Measurements from ENCODE around the gene ANK3.

ANK3 gene

DNA sequence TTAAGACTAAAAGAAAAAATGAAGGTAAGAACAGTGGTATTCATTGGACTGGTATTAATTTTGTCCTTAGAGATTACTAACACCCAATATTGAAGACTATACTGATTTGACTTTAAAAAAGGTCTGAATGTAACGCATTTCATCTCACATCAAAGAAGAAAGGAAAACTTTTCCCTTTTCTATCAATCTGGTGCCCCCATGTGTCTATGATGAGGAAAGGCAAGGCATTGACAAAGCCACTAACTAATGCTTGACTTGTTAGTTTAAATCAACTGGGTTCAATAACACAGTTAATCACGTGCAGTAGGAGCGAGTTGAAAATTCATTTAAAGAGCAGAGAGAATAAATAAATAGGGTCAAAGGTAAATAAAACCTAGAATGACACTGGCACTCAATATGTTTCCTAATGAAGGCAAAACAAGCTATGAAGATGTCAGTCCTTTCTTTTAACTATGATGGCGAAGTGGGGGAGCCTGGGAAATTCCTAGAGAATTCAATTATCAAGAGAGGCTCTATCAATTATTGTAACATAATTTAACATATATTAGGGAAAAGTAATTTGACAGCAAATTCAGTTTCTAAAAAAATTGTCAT, 180.9 kb downstream of the ANK3 start:
- no peak overlapping the region for H3K14ac ChIP-seq (ENCODE audit: low read length)
- H3K23ac ChIP-seq (ENCODE audit: low read length), result no peak overlapping the region
- H4K8ac ChIP-seq (ENCODE audit: low read depth, low read length), result no peak overlapping the region
- no peak overlapping the region for H2BK5ac ChIP-seq (ENCODE audit: low read depth, low read length, poor library complexity)
- no peaks in the 10 kb centered on the region for H3K9me3 ChIP-seq (ENCODE audit: insufficient read depth, low read depth, low read length)
- no peak overlapping the region for H2AFZ ChIP-seq (ENCODE audit: insufficient read depth, low read length, poor library complexity)
- H3K9ac ChIP-seq (ENCODE audit: low read length), result no peak overlapping the region
- H3K79me2 ChIP-seq (ENCODE audit: control insufficient read depth, insufficient read depth, low read length, poor library complexity), result no peaks in the 10 kb centered on the region
- no peak overlapping the region for H3K4ac ChIP-seq (ENCODE audit: low read depth, low read length)
- no peak overlapping the region for H3K27ac ChIP-seq (ENCODE audit: low read depth, low read length)
- no peaks in the 10 kb centered on the region for H3K27me3 ChIP-seq (ENCODE audit: insufficient read depth, low read length)
- no peaks in the 10 kb centered on the region for H3K36me3 ChIP-seq (ENCODE audit: control insufficient read depth in 1 of 2, insufficient read depth in 2 of 2, low read length in 2 of 2)
- no peak overlapping the region for H4K12ac ChIP-seq (ENCODE audit: low read depth, low read length)
- DNase-seq, result peak in 1 of 2 donors; percentile 74
- no peak overlapping the region for H2BK120ac ChIP-seq (ENCODE audit: insufficient read depth, low read length, poor library complexity)
- H3K4me2 ChIP-seq (ENCODE audit: low read length), result no peak overlapping the region
- H2AK5ac ChIP-seq (ENCODE audit: low read length), result no peak overlapping the region
- no peak overlapping the region for H3K18ac ChIP-seq (ENCODE audit: low read length)
- H3K4me1 ChIP-seq (ENCODE audit: control insufficient read depth in 1 of 2, insufficient read depth in 2 of 2, low read length in 2 of 2), result no peaks in the 10 kb centered on the region
- no CpG with 5 or more reads among the region's 4 CpGs for WGBS (ENCODE audit: extremely low coverage, insufficient coverage, insufficient read length)
- H2BK12ac ChIP-seq (ENCODE audit: low read length), result no peak overlapping the region
- no peak overlapping the region for H4K91ac ChIP-seq (ENCODE audit: low read depth, low read length)
- H3K79me1 ChIP-seq (ENCODE audit: low read length), result no peaks in the 10 kb centered on the region
- H3K4me3 ChIP-seq (ENCODE audit: low read depth, low read length), result no peak overlapping the region

DNA sequence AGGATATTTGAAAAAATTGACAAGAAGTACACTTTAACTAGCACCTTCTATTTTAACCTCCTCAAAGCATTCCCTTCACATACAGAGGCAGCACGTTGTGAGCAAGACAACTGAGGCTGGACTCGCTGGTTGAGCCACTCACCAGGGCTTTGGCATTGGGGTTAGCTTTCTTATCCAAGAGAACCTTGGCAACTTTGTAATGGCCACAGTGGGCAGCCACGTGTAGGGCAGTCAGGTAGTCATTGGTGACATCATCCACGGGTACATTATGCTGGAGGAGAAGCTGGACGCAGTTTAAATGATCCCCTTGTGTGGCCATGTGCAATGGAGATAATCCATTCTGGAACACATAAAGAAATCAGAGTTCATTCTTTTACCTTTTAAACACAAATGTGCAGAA, 181.8 kb downstream of the ANK3 start:
- no peak overlapping the region for H3K4me2 ChIP-seq (ENCODE audit: low read length)
- H3K79me2 ChIP-seq (ENCODE audit: control insufficient read depth, insufficient read depth, low read length, poor library complexity), result no peaks in the 10 kb centered on the region
- H3K79me1 ChIP-seq (ENCODE audit: low read length), result no peaks in the 10 kb centered on the region
- no peak overlapping the region for H4K8ac ChIP-seq (ENCODE audit: low read depth, low read length)
- no CpG with 5 or more reads among the region's 5 CpGs for WGBS (ENCODE audit: extremely low coverage, insufficient coverage, insufficient read length)
- H4K91ac ChIP-seq (ENCODE audit: low read depth, low read length), result peak overlapping the region; percentile 35
- peak overlapping the region; percentile 18 for H2AK5ac ChIP-seq (ENCODE audit: low read length)
- no peaks in the 10 kb centered on the region for H3K4me1 ChIP-seq (ENCODE audit: control insufficient read depth in 1 of 2, insufficient read depth in 2 of 2, low read length in 2 of 2)
- H3K36me3 ChIP-seq (ENCODE audit: control insufficient read depth in 1 of 2, insufficient read depth in 2 of 2, low read length in 2 of 2), result no peaks in the 10 kb centered on the region
- H3K4ac ChIP-seq (ENCODE audit: low read depth, low read length), result no peak overlapping the region
- H3K4me3 ChIP-seq (ENCODE audit: low read depth, low read length), result no peak overlapping the region
- no peak overlapping the region for H2BK5ac ChIP-seq (ENCODE audit: low read depth, low read length, poor library complexity)
- H3K9me3 ChIP-seq (ENCODE audit: insufficient read depth, low read depth, low read length), result no peaks in the 10 kb centered on the region
- no peak overlapping the region for H3K9ac ChIP-seq (ENCODE audit: low read length)
- H3K14ac ChIP-seq (ENCODE audit: low read length), result no peak overlapping the region
- H2BK12ac ChIP-seq (ENCODE audit: low read length), result peak overlapping the region; percentile 98
- no peak overlapping the region for H2BK120ac ChIP-seq (ENCODE audit: insufficient read depth, low read length, poor library complexity)
- DNase-seq, result no peak
- H3K23ac ChIP-seq (ENCODE audit: low read length), result no peak overlapping the region
- H3K27me3 ChIP-seq (ENCODE audit: insufficient read depth, low read length), result no peaks in the 10 kb centered on the region
- no peak overlapping the region for H2AFZ ChIP-seq (ENCODE audit: insufficient read depth, low read length, poor library complexity)
- no peak overlapping the region for H4K12ac ChIP-seq (ENCODE audit: low read depth, low read length)
- H3K18ac ChIP-seq (ENCODE audit: low read length), result no peak overlapping the region
- no peak overlapping the region for H3K27ac ChIP-seq (ENCODE audit: low read depth, low read length)

DNA sequence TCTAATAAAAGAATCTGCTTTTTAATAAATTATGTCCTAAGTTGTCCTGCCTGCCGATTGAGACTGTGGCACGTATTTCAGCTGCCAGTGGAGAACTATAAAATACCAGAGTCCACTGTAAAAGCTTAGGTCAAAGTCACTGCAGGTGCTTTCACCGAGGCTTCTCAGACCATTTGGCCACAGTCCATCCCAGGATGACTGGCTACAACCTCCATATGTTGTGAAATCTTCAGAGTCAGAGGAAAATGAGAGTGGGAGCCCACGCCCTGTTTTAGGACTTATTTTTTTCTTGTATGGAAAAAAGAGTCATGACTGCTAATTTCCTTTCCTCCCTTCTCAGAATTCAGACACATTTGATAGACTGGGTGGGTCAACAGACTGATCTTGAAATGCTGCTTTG, 182.9 kb downstream of the ANK3 start:
- Histone ChIP-seq H3K14ac (ENCODE audit: low read length) (no peak overlapping the region), H4K12ac (ENCODE audit: low read depth, low read length) (no peak overlapping the region), H3K23ac (ENCODE audit: low read length) (no peak overlapping the region), H2BK120ac (ENCODE audit: insufficient read depth, low read length, poor library complexity) (no peak overlapping the region), H2BK5ac (ENCODE audit: low read depth, low read length, poor library complexity) (no peak overlapping the region), H4K8ac (ENCODE audit: low read depth, low read length) (no peak overlapping the region), H3K18ac (ENCODE audit: low read length) (no peak overlapping the region), H2BK12ac (ENCODE audit: low read length) (peak overlapping the region; percentile 17), H3K27me3 (ENCODE audit: insufficient read depth, low read length) (no peaks in the 10 kb centered on the region), H3K4ac (ENCODE audit: low read depth, low read length) (no peak overlapping the region), H2AFZ (ENCODE audit: insufficient read depth, low read length, poor library complexity) (no peak overlapping the region), H3K79me1 (ENCODE audit: low read length) (no peaks in the 10 kb centered on the region), H4K91ac (ENCODE audit: low read depth, low read length) (no peak overlapping the region), H3K27ac (ENCODE audit: low read depth, low read length) (no peak overlapping the region), H3K4me3 (ENCODE audit: low read depth, low read length) (no peak overlapping the region), H2AK5ac (ENCODE audit: low read length) (no peak overlapping the region), H3K9me3 (ENCODE audit: insufficient read depth, low read depth, low read length) (no peaks in the 10 kb centered on the region), H3K36me3 (ENCODE audit: control insufficient read depth in 1 of 2, insufficient read depth in 2 of 2, low read length in 2 of 2) (no peaks in the 10 kb centered on the region), H3K9ac (ENCODE audit: low read length) (no peak overlapping the region), H3K4me1 (ENCODE audit: control insufficient read depth in 1 of 2, insufficient read depth in 2 of 2, low read length in 2 of 2) (no peaks in the 10 kb centered on the region), H3K4me2 (ENCODE audit: low read length) (no peak overlapping the region), H3K79me2 (ENCODE audit: control insufficient read depth, insufficient read depth, low read length, poor library complexity) (no peaks in the 10 kb centered on the region)
- no peak for DNase-seq
- WGBS (ENCODE audit: extremely low coverage, insufficient coverage, insufficient read length), result no CpG with 5 or more reads among the region's 4 CpGs

DNA sequence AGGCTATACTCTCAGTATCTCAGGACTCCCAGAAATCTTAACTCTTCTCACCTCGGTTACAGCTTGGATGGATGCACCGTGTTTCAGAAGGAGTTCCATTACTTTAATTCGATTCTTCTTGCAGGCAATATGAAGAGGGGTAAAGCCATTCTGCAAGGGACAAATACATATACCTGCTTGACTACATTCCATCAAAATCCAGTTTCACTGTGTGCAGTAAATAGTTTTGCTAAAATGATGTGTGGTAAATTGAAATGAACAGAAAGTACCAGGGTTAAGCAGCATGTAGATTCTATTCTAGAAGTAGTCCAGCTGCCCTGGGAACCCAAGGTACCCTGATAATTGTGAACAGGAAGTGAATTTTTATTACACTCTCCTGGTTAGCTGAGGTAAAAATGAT, 183.9 kb downstream of the ANK3 start:
- H3K4ac ChIP-seq (ENCODE audit: low read depth, low read length), result no peak overlapping the region
- WGBS (ENCODE audit: extremely low coverage, insufficient coverage, insufficient read length), result no CpG with 5 or more reads among the region's 3 CpGs
- no peak overlapping the region for H3K4me3 ChIP-seq (ENCODE audit: low read depth, low read length)
- H3K27ac ChIP-seq (ENCODE audit: low read depth, low read length), result no peak overlapping the region
- no peak overlapping the region for H4K91ac ChIP-seq (ENCODE audit: low read depth, low read length)
- peak in 1 of 2 donors; percentile 38 for DNase-seq
- H3K4me2 ChIP-seq (ENCODE audit: low read length), result no peak overlapping the region
- no peaks in the 10 kb centered on the region for H3K4me1 ChIP-seq (ENCODE audit: control insufficient read depth in 1 of 2, insufficient read depth in 2 of 2, low read length in 2 of 2)
- H2BK120ac ChIP-seq (ENCODE audit: insufficient read depth, low read length, poor library complexity), result no peak overlapping the region
- H3K23ac ChIP-seq (ENCODE audit: low read length), result no peak overlapping the region
- H3K36me3 ChIP-seq (ENCODE audit: control insufficient read depth in 1 of 2, insufficient read depth in 2 of 2, low read length in 2 of 2), result peaks cover 0 to 1% of the 10 kb centered on the region in 2 experiments
- H4K8ac ChIP-seq (ENCODE audit: low read depth, low read length), result no peak overlapping the region
- no peaks in the 10 kb centered on the region for H3K9me3 ChIP-seq (ENCODE audit: insufficient read depth, low read depth, low read length)
- no peak overlapping the region for H2AK5ac ChIP-seq (ENCODE audit: low read length)
- H3K27me3 ChIP-seq (ENCODE audit: insufficient read depth, low read length), result no peaks in the 10 kb centered on the region
- no peaks in the 10 kb centered on the region for H3K79me1 ChIP-seq (ENCODE audit: low read length)
- no peak overlapping the region for H3K14ac ChIP-seq (ENCODE audit: low read length)
- H2BK5ac ChIP-seq (ENCODE audit: low read depth, low read length, poor library complexity), result no peak overlapping the region
- H2AFZ ChIP-seq (ENCODE audit: insufficient read depth, low read length, poor library complexity), result no peak overlapping the region
- H3K18ac ChIP-seq (ENCODE audit: low read length), result no peak overlapping the region
- H4K12ac ChIP-seq (ENCODE audit: low read depth, low read length), result no peak overlapping the region
- no peaks in the 10 kb centered on the region for H3K79me2 ChIP-seq (ENCODE audit: control insufficient read depth, insufficient read depth, low read length, poor library complexity)
- H3K9ac ChIP-seq (ENCODE audit: low read length), result no peak overlapping the region
- no peak overlapping the region for H2BK12ac ChIP-seq (ENCODE audit: low read length)

Measured in trophoblast cell (in vitro differentiated cells and primary cell).